CD14-positive monocyte (primary cell): ENCODE measurements around the gene PPM1H. TPM values are rescaled to one million over a fixed set of nuclear protein-coding genes. Genes with fewer than 3 reads are reported as not detected.

Experiments
- DNase-seq, 3 donors: peaks; one replicate each; pipeline ENCODE4 v3.0.0-alpha.2; 2011 to 2022
- H2AFZ ChIP-seq: 2 replicates; pipeline ENCODE4 v1.6.0; 2012; ENCODE audit warnings: mild to moderate bottlenecking, low read depth, low read length, inconsistent platforms; ENCODE audit not compliant: insufficient read depth, poor library complexity, severe bottlenecking
- H3K27ac ChIP-seq, 2 donors: 1 replicate in 1 of 2; 2 replicates in 1 of 2; pipeline ENCODE4 v1.5.1; 2012 to 2013; ENCODE audit warnings: low read length in 2 of 2, control low read depth in 1 of 2, inconsistent platforms in 1 of 2, low read depth in 1 of 2, mild to moderate bottlenecking in 1 of 2
- H3K27me3 ChIP-seq, 2 donors: one replicate each; pipeline versions ENCODE4 v1.6.0 to v1.6.1; 2011 to 2013; ENCODE audit warnings: low read length in 2 of 2; ENCODE audit not compliant: control insufficient read depth in 2 of 2, insufficient read depth in 2 of 2
- H3K36me3 ChIP-seq, 2 donors: replicated peaks in 1 of 2; 1 replicate in 1 of 2; 2 replicates in 1 of 2; pipeline versions ENCODE4 v1.5.1 to v1.6.1; 2012 to 2013; ENCODE audit warnings: low read length in 2 of 2, control low read depth in 1 of 2, inconsistent platforms in 1 of 2, mild to moderate bottlenecking in 1 of 2; ENCODE audit not compliant: insufficient read depth in 2 of 2, control insufficient read depth in 1 of 2
- H3K4me1 ChIP-seq, 2 donors: 1 replicate in 1 of 2; 2 replicates in 1 of 2; pipeline versions ENCODE4 v1.5.1 to v1.6.1; 2012 to 2013; ENCODE audit warnings: low read length in 2 of 2, control low read depth in 1 of 2, inconsistent platforms in 1 of 2, mild to moderate bottlenecking in 1 of 2, moderate library complexity in 1 of 2; ENCODE audit not compliant: insufficient read depth in 2 of 2, control insufficient read depth in 1 of 2
- H3K4me2 ChIP-seq: replicated peaks from 2 replicates; pipeline ENCODE3; 2012; ENCODE audit warnings: low read length, moderate library complexity, mild to moderate bottlenecking; ENCODE audit not compliant: poor library complexity, severe bottlenecking; ENCODE audit errors: extremely low read depth
- H3K4me3 ChIP-seq, 3 experiments: fragments of 200-600 bp in 1 of 3; sonication (generic) in 1 of 3; replicated peaks in 1 of 3; 1 replicate in 2 of 3; 2 replicates in 1 of 3; pipeline ENCODE4 v1.5.1; 2011 to 2013; ENCODE audit warnings: low read length in 3 of 3, mild to moderate bottlenecking in 3 of 3, control low read depth in 2 of 3, low read depth in 2 of 3, inconsistent platforms in 1 of 3, moderate library complexity in 1 of 3
- H3K79me2 ChIP-seq: 2 replicates; pipeline ENCODE4 v1.6.0; 2012; ENCODE audit warnings: mild to moderate bottlenecking, control low read depth, inconsistent platforms, low read length, moderate library complexity; ENCODE audit not compliant: insufficient read depth
- H3K9ac ChIP-seq: 2 replicates; pipeline ENCODE4 v1.6.0; 2017; ENCODE audit warnings: low read length, mild to moderate bottlenecking; ENCODE audit not compliant: insufficient read depth, poor library complexity, severe bottlenecking
- H3K9me3 ChIP-seq, 2 donors: replicated peaks in 1 of 2; 1 replicate in 1 of 2; 2 replicates in 1 of 2; pipeline versions ENCODE4 v1.5.1 to v1.6.1; 2012 to 2013; ENCODE audit warnings: low read length in 2 of 2, control low read depth in 1 of 2; ENCODE audit not compliant: control insufficient read depth in 1 of 2, insufficient read depth in 1 of 2
- H4K20me1 ChIP-seq: 2 replicates; pipeline ENCODE4 v1.6.0; 2012; ENCODE audit warnings: mild to moderate bottlenecking, low read length, control low read depth, moderate library complexity; ENCODE audit not compliant: insufficient read depth
- H3K27ac Mint-ChIP-seq, 7 donors: one replicate each; pipeline ENCODE4 v1.8.0; 2020; ENCODE audit warnings: mild to moderate bottlenecking in 7 of 7, mixed read lengths in 7 of 7, moderate library complexity in 6 of 7, inconsistent platforms in 2 of 7
- H3K27me3 Mint-ChIP-seq, 3 donors: one replicate each; pipeline ENCODE4 v1.8.0; 2021 to 2022; ENCODE audit warnings: low read depth in 3 of 3, mild to moderate bottlenecking in 3 of 3, mixed read lengths in 3 of 3, moderate library complexity in 3 of 3, inconsistent platforms in 1 of 3
- H3K36me3 Mint-ChIP-seq, 2 donors: one replicate each; pipeline ENCODE4 v1.8.0; 2020; ENCODE audit warnings: mixed read lengths in 2 of 2, inconsistent platforms in 1 of 2, mild to moderate bottlenecking in 1 of 2
- H3K4me1 Mint-ChIP-seq: one replicate; pipeline ENCODE4 v1.8.0; 2020; ENCODE audit warnings: mild to moderate bottlenecking, mixed read lengths
- H3K4me3 Mint-ChIP-seq, 2 donors: one replicate each; pipeline ENCODE4 v1.8.0; 2020; ENCODE audit warnings: mild to moderate bottlenecking in 2 of 2, mixed read lengths in 2 of 2, moderate library complexity in 1 of 2
- H3K9me3 Mint-ChIP-seq, 7 donors: one replicate each; pipeline ENCODE4 v1.8.0; 2020 to 2022; ENCODE audit warnings: mixed read lengths in 7 of 7, mild to moderate bottlenecking in 6 of 7, moderate library complexity in 6 of 7, inconsistent platforms in 2 of 7
- WGBS: methylation state at CpG from one replicate; pipeline ENCODE4 v1.1.5; 2013; ENCODE audit warnings: missing lambda C conversion rate; ENCODE audit not compliant: insufficient coverage; 5-methylcytosine and 5-hydroxymethylcytosine counted together
- intact Hi-C, 2 donors: fragments of 100-400 bp; cut with micrococcal nuclease; formaldehyde crosslinking; loops; one replicate each; pipeline versions ENCODE4 v1.15.0 to v1.15.1; 2023
- polyA plus RNA-seq, 3 donors: library from polyadenylated mRNA; depleted of rRNA in 1 of 3; unstranded in 2 of 3; stranded (reverse) in 1 of 3; fragments of 300-500 nt in 2 of 3; fragments of >200 nt in 1 of 3; fragmentation: Illumina TruSeq in 2 of 3; gene quantifications; 1 replicate in 2 of 3; 2 replicates in 1 of 3; pipeline ENCODE4 v1.2.3, GENCODE V29; 2012 to 2021
- TF ChIP-seq, protein P1 (sequence below): fragments of 200-600 bp; IDR thresholded peaks from one replicate; pipeline ENCODE4 v1.8.0; 2022; ENCODE audit warnings: antibody characterized with exemption, mild to moderate bottlenecking

PPM1H gene
- polyA plus RNA-seq, 3 donors: 1.5 to 2.8 (median 1.9) TPM

DNA sequence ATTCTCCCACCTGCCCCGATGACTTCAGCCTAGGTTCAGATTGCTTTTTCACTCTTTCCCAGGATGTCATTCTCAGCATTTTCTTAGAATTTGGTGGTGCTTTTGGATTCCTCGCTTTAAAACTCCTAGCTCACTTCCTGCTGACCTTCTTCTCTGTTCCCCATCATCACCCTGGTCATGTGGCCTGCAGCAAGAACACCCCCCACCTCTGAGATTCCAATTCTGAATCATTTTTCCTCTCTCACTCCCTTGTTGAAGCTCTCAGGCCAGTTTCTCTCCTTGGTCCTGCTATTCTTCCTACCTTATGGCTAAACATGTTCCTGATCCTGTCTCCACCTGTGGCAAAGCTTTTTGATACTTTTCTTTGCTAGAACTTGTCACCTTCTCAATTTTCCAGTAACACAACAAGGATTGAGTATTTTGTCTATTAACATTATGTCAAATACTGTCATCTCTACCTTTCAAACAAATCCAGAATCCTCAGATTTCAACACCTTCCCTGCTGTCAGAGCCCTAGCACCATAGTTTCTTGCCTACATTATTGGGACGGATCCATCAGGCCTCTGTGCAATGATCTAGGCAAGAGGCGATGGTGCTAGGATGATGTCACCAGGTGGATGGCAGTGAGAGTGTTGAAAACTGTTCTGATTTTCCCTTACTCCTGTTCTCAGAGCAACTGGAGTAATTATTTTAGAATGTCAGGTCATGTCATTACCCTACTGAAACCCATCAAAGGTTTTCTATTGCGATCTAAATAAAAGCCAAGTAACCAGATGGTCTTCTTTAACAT, 234.7 kb downstream of the PPM1H start:
- Histone ChIP-seq H3K4me2 (no peak overlapping the region), H3K4me1 (peaks cover 24% of the 10 kb centered on the region in 2 donors), H3K9ac (no peak overlapping the region), H3K27me3 (no peaks in the 10 kb centered on the region), H3K9me3 (no peaks in the 10 kb centered on the region), H2AFZ (no peak overlapping the region), H3K4me3 (no peak overlapping the region), H4K20me1 (no peaks in the 10 kb centered on the region), H3K27ac (no peak overlapping the region), H3K79me2 (no peaks in the 10 kb centered on the region), H3K36me3 (no peaks in the 10 kb centered on the region)
- H3K4me1 Mint-ChIP-seq: peaks cover 51% of the 10 kb centered on the region
- H3K27ac Mint-ChIP-seq: no peak overlapping the region
- peaks cover 0 to 4% of the 10 kb centered on the region in 2 donors for H3K36me3 Mint-ChIP-seq
- peaks cover 0 to 2% (median 0%) of the 10 kb centered on the region in 7 donors for H3K9me3 Mint-ChIP-seq
- H3K4me3 Mint-ChIP-seq: no peak overlapping the region
- TF ChIP-seq, protein P1, sequence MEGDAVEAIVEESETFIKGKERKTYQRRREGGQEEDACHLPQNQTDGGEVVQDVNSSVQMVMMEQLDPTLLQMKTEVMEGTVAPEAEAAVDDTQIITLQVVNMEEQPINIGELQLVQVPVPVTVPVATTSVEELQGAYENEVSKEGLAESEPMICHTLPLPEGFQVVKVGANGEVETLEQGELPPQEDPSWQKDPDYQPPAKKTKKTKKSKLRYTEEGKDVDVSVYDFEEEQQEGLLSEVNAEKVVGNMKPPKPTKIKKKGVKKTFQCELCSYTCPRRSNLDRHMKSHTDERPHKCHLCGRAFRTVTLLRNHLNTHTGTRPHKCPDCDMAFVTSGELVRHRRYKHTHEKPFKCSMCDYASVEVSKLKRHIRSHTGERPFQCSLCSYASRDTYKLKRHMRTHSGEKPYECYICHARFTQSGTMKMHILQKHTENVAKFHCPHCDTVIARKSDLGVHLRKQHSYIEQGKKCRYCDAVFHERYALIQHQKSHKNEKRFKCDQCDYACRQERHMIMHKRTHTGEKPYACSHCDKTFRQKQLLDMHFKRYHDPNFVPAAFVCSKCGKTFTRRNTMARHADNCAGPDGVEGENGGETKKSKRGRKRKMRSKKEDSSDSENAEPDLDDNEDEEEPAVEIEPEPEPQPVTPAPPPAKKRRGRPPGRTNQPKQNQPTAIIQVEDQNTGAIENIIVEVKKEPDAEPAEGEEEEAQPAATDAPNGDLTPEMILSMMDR: no peak
- intact Hi-C loops: no loop called here
- WGBS: 100% methylated on average over 1 of the region's 5 CpGs
- no peaks in the 10 kb centered on the region for H3K27me3 Mint-ChIP-seq
- DNase-seq: no peak

DNA sequence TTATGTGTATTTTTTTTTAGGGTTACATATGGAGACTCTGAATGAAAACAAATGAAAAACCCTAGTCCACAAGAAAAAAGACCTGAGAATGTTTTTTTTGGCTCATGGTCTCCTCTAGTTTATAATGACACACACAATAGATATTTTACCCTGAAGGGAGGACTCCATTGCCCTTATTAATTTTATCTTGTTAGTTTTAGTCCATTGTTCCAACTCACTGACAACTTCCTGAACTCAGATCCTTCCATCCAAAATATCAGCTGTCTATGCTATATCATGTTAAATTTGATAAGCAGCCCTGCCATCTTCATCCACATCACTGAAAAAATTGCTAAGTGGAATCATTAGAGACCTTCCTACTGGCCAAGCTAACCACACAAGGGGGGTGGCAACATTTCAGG, 236.2 kb downstream of the PPM1H start:
- Mint-ChIP-seq H3K36me3 (peaks cover 0 to 2% of the 10 kb centered on the region in 2 donors), H3K27ac (peak overlapping the region in 1 of 7 donors; percentile 18), H3K4me3 (no peak overlapping the region), H3K27me3 (no peaks in the 10 kb centered on the region), H3K9me3 (peaks cover 0 to 2% (median 0%) of the 10 kb centered on the region in 7 donors), H3K4me1 (peaks cover 42% of the 10 kb centered on the region)
- Histone ChIP-seq H2AFZ (no peak overlapping the region), H3K9me3 (no peaks in the 10 kb centered on the region), H3K4me2 (no peak overlapping the region), H3K27ac (no peak overlapping the region), H3K36me3 (no peaks in the 10 kb centered on the region), H3K4me1 (peaks cover 22 to 23% of the 10 kb centered on the region in 2 donors), H4K20me1 (no peaks in the 10 kb centered on the region), H3K79me2 (no peaks in the 10 kb centered on the region), H3K9ac (no peak overlapping the region), H3K27me3 (no peaks in the 10 kb centered on the region), H3K4me3 (no peak overlapping the region)
- TF ChIP-seq, protein P1: no peak
- DNase-seq: no peak
- intact Hi-C loops: no loop called here
